Measurements from ENCODE around the gene XG. TPM values are rescaled to one million over a fixed set of nuclear protein-coding genes. Genes with fewer than 3 reads are reported as not detected.
"Not testable (repeated sequence)": the region's sequence is repeated elsewhere in the genome, so short reads cannot be mapped to it uniquely, and the experiment has no call there.

Gene XG
- total and polyA plus RNA-seq, 9 of the 15 experiments (the other 6 are each of a cell fraction or from before 2014, with no cell fraction given), result 0.03 to 0.12 TPM; not detected in 7

GRCh38 chrX:2799980-2800379 is 48.1 kb downstream of the XG start:
- H3K36me3 ChIP-seq (ENCODE audit: control insufficient read depth, insufficient read depth, low read length); ATAC-seq; DNase-seq (ENCODE audit: extremely low read depth in 1 of 4, low spot score in 3 of 4); intact Hi-C loops (cut with micrococcal nuclease); H3K4me3 ChIP-seq; H3K79me2 ChIP-seq (ENCODE audit: control insufficient read depth, insufficient read depth, low read length); H2AFZ ChIP-seq (ENCODE audit: low read depth, low read length); BruUV-seq (replicated peaks); H3K4me1 ChIP-seq (replicated peaks in 1 of 2; ENCODE audit: control insufficient read depth in 2 of 2, insufficient read depth in 2 of 2, low read length in 2 of 2); H3K27me3 ChIP-seq (ENCODE audit: control insufficient read depth in 2 of 2, insufficient read depth in 2 of 2, low read length in 2 of 2); FAIRE-seq; H4K20me1 ChIP-seq (replicated peaks; ENCODE audit: control insufficient read depth, insufficient read depth, low read length); H3K9me3 ChIP-seq (replicated peaks; ENCODE audit: control insufficient read depth, insufficient read depth, low read depth, low read length); H3K9ac ChIP-seq (ENCODE audit: insufficient read depth in 1 of 2, low read depth in 2 of 2, low read length in 2 of 2); in situ Hi-C loops (cut with MboI); H3K9me1 ChIP-seq (ENCODE audit: control insufficient read depth, insufficient read depth, low read length); H3K4me2 ChIP-seq (ENCODE audit: insufficient read depth, low read length); POLR2A ChIA-PET; CTCF ChIA-PET (ENCODE audit: low intra/inter-chr PET ratio); H3K27ac ChIP-seq (ENCODE audit: extremely low read depth, low read depth, low read length): not testable (repeated sequence)
- WGBS (ENCODE audit: insufficient coverage, low coverage, missing lambda C conversion rate), result 5% methylated on average over 2 of the region's 5 CpGs

DNA sequence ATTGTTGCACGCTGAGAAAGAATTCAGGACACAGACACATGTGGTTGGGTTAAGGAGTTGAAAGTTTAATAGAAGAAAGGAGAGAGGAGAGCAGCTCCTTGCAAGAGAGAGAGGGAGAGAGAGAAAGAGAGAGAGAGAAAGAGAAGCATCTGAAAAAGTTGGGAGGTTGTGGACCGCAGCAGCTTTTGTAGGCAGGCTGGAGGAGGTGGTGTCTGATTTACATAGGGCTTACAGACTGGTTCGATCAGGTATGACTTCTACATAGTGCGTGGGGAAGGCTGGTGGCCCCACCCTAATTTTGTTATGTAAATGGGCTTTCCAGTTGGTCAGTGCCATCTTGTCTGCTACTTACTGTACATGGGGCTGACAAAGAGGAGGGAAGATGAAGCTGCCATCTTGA is 49.4 kb downstream of the XG start:
- Histone ChIP-seq H4K20me1 (replicated peaks; ENCODE audit: control insufficient read depth, insufficient read depth, low read length) (no peaks in the 10 kb centered on the region), H3K27ac (ENCODE audit: extremely low read depth, low read depth, low read length) (no peak overlapping the region), H3K9me3 (replicated peaks; ENCODE audit: control insufficient read depth, insufficient read depth, low read depth, low read length) (no peaks in the 10 kb centered on the region), H3K27me3 (ENCODE audit: control insufficient read depth in 2 of 2, insufficient read depth in 2 of 2, low read length in 2 of 2) (no peaks in the 10 kb centered on the region), H3K4me2 (ENCODE audit: insufficient read depth, low read length) (no peak overlapping the region), H3K9ac (ENCODE audit: insufficient read depth in 1 of 2, low read depth in 2 of 2, low read length in 2 of 2) (no peak overlapping the region), H3K4me3 (no peak overlapping the region), H3K4me1 (replicated peaks in 1 of 2; ENCODE audit: control insufficient read depth in 2 of 2, insufficient read depth in 2 of 2, low read length in 2 of 2) (peaks cover 0 to 3% of the 10 kb centered on the region in 2 experiments; a peak in 2 of 5 replicates), H2AFZ (ENCODE audit: low read depth, low read length) (no peak overlapping the region), H3K9me1 (ENCODE audit: control insufficient read depth, insufficient read depth, low read length) (no peaks in the 10 kb centered on the region), H3K36me3 (ENCODE audit: control insufficient read depth, insufficient read depth, low read length) (no peaks in the 10 kb centered on the region), H3K79me2 (ENCODE audit: control insufficient read depth, insufficient read depth, low read length) (no peaks in the 10 kb centered on the region)
- 24% methylated on average over 2 of the region's 4 CpGs for WGBS (ENCODE audit: insufficient coverage, low coverage, missing lambda C conversion rate)
- TF ChIP-seq FOS (IDR thresholded peaks at IDR 0.05; ENCODE audit: extremely low read depth, insufficient read length) (no peak), HNRNPH1 (optimal IDR thresholded peaks at IDR 0.05; ENCODE audit: low read depth, low read length) (no peak), ETV1 (tag; conservative IDR thresholded peaks at IDR 0.05; ENCODE audit: low read depth) (no peak), ZNF644 (tag; IDR thresholded peaks at IDR 0.05; ENCODE audit: low read depth) (no peak), ZNF561 (CRISPR knock-in tag; conservative IDR thresholded peaks at IDR 0.05) (no peak), ELF2 (CRISPR knock-in tag; IDR thresholded peaks at IDR 0.05) (no peak)
- TF ChIP-seq, protein P1, sequence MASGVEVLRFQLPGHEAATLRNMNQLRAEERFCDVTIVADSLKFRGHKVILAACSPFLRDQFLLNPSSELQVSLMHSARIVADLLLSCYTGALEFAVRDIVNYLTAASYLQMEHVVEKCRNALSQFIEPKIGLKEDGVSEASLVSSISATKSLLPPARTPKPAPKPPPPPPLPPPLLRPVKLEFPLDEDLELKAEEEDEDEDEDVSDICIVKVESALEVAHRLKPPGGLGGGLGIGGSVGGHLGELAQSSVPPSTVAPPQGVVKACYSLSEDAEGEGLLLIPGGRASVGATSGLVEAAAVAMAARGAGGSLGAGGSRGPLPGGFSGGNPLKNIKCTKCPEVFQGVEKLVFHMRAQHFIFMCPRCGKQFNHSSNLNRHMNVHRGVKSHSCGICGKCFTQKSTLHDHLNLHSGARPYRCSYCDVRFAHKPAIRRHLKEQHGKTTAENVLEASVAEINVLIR (CRISPR knock-in tag; IDR thresholded peaks at IDR 0.05), result no peak
- TF ChIP-seq, protein P2, sequence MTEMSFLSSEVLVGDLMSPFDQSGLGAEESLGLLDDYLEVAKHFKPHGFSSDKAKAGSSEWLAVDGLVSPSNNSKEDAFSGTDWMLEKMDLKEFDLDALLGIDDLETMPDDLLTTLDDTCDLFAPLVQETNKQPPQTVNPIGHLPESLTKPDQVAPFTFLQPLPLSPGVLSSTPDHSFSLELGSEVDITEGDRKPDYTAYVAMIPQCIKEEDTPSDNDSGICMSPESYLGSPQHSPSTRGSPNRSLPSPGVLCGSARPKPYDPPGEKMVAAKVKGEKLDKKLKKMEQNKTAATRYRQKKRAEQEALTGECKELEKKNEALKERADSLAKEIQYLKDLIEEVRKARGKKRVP (CRISPR knock-in tag; IDR thresholded peaks at IDR 0.05), result no peak
- POLR2A ChIA-PET, result interaction anchor here (1.2 kb wide), 1 partner anchor 12 kb away, joined by 3 read pairs; no protein-coding TSS in a partner anchor
- CTCF ChIA-PET (ENCODE audit: low intra/inter-chr PET ratio), result no interaction called here
- no peak for FAIRE-seq
- in situ Hi-C loops (cut with MboI) (no loop called here), intact Hi-C loops (cut with micrococcal nuclease) (no loop called here)
- DNase-seq (ENCODE audit: extremely low read depth in 1 of 4, low spot score in 3 of 4), result no peak
- ATAC-seq, result peak; percentile 21; the same call in 2 of the 3 replicates
- no TSS peak for BruUV-seq (replicated peaks)
